NOMO-1 (cell line): ENCODE measurements around the gene LYST.
A peak's percentile ranks its signal among the peaks of the same experiment; 100 is the strongest.
"Not testable (repeated sequence)": the region's sequence is repeated elsewhere in the genome, so short reads cannot be mapped to it uniquely, and the experiment has no call there.

Experiments
- DNase-seq, 2 experiments: peaks; one replicate each; lab custom pipeline; 2025; ENCODE audit not compliant: unreplicated experiment in 2 of 2; lab: John Stamatoyannopoulos, UW

The LYST gene

DNA sequence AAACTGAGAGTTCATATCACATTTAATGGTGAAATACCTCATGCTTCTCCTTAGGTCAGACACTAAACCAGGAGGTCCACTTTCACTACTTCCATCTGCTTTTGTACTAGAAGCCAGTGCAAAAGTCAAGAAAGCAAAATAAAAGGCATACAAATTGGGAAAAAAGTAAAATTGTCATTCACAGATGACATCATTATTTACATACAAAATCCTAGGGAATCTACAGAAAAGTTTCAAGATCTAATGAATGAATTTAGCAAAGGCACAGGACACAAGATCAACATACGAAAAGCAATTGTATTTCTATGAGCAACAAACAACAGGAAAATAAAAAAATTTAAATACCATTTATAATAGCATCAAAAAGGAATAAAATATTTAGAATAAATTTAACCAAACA, 41.5 kb downstream of the LYST start:
- DNase-seq, result no peak

DNA sequence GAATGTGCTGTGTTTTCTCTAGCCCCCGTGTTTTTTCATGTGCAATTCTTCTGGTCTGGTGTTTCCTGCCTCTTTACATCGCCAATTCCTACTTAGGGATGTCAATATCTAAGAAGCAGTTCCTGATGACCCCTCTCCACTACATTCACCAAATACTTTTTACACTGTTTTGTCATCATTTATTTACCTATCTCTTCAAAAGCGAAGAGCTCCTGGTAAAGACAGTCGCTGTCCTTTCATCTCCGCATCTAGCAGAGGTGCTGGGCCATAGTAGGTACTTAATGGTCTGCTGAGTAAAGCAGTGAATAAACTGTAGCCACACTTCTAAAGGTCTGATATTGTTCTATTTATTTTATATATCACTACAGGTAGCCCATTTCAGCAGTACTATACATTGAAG, 43.0 kb downstream of the LYST start:
- DNase-seq, result no peak

DNA sequence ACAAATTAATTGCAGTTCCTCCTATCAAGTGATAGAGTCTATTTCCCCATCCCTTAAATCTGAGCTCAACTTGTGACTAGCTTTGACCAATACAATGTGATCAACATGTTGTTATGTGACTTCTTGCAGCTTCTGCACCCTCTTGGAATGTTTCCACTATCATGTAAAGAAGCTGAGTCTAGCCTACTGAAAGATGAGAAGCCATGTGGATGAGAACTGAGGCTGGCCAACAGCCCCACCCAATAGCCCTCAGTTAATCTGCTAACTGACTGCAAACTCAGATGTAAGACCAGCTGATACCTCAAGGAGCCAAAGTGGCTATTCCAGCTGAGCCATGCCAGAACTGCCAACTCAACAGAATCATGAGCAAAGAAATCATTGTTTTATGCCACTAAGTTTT, 44.0 kb downstream of the LYST start:
- no peak for DNase-seq

- DNase-seq, result no peak
Observed at GRCh38 chr1:235821361-235821981, 45.2 kb downstream of the LYST start.

DNA sequence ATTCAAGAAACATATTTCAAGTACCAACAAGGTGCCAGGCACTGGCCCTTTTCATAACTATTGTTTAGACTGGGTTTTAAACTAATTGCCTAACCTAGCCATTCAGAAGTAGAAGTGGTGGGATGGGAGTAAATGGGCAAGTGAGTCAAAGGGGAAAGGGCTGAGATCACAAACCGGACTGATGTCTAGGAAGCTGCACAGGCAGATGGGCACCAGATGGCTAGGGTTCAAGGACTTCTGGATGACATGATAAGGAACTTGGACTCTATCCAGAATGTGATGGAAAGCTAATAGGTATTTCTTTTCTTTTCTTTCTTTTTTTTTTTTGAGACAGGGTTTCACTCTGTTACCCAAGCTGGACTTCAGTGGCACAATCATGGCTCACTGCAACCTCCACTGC, 46.6 kb downstream of the LYST start:
- no peak for DNase-seq

DNA sequence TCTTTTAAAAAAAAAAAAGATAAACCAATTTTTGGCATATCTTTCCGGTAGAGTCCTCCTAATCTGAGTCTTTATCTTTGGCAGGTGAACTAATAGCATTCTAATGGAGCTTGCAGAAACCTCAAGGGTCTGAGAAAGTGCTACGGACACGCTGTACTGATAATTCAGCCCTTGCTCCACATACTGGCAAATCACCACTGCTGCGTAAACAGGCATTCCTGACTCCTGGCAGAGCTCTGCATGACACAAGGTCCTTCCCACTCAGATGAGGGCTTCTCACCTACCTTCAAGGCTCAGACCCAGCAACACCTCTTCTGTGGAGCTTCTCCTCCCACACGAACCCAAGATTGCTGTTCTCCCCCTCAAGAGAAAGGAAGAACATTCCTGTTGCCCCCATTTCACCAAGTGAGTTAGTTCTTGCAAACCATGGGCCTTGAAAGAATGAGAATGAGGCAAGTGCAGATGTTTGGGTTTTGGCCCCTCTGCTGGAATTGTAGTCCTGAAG, 48.0 kb downstream of the LYST start:
- no peak for DNase-seq

GRCh38 chr1:235817101-235817728, 49.5 kb downstream of the LYST start:
- DNase-seq, result no peak

- no peak for DNase-seq
Observed at GRCh38 chr1:235809688-235810397, 56.9 kb downstream of the LYST start.

GRCh38 chr1:235808223-235808622, 58.5 kb downstream of the LYST start:
- no peak for DNase-seq

GRCh38 chr1:235806123-235806522, 60.6 kb downstream of the LYST start:
- DNase-seq, result no peak

DNA sequence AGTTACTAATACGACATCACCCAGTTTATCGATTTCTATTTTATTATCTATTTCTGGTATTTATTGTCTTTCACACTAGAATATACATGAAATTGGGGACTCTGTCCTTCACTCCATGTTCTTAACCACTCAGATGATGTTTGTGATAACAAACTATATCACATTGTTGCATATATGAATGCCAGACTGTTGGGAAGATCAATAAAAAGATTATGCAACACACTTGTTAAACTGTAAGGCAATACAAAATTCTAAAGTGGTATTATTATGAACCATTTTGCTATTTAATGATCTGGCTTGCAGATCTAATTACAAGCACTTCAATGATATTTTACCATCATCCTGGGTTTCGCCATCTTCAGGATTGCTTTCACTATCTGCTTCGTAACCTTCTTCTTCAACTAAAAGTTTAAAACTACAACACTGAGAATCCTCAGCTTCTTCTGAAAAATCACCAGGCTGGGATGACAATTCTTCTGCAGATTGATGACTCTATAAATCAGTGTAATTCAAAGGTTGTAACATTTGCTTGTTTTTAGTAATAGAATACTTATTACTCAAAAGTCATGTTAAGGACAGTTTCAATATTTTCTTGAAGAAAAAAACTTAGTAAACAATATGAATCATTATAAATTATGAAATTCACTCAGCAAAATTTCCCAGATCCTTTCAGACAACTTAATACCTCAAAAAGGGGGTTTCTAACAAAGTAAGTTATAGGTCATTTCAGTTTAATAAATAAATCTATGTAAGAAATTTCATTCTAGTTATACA, 63.9 kb downstream of the LYST start:
- no peak for DNase-seq

DNA sequence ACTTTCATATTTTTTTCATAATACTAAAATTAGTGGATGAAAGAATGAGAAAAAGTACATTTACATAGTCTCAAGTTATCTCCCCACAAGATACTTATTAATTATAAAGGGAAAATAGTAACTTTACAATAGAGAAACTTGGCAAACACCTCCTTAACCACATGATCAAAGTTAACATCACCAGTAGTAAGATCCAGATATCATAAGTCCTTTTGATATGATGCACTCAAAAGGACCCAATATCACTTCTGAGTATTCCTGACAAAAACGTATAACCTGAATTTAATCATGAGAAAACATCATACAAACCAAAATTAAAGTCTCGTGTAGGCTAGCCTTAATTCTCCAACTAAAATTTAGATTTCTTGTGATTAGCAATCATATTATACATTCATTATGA, 67.4 kb downstream of the LYST start:
- DNase-seq, result no peak

DNA sequence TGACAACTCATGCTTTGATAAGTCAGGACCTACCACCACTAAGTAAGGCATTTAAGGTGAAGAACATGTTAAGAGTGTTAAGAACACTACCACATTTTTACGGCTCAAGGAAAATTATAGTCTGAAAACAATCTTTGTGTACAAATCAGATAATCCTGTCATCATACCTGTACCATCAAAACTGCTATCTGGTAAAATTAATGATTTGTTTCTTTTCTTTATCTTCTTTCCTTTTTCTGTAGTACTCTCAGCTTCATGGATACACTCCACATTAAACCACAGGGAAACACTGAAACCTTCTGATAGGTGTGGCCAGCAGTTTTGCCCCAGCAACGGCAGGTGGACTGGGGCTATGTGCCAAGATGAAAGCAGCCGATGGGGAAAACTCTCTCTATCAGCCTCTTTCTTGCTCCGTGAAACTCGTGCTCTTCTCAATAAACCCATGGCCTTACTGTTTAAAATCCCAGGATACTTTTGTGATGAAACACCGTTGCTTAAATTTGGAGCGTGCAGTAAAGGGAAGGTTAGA, 75.1 kb downstream of the LYST start:
- no peak for DNase-seq

- no peak for DNase-seq
Observed at GRCh38 chr1:235790123-235790522, 76.6 kb downstream of the LYST start.

DNA sequence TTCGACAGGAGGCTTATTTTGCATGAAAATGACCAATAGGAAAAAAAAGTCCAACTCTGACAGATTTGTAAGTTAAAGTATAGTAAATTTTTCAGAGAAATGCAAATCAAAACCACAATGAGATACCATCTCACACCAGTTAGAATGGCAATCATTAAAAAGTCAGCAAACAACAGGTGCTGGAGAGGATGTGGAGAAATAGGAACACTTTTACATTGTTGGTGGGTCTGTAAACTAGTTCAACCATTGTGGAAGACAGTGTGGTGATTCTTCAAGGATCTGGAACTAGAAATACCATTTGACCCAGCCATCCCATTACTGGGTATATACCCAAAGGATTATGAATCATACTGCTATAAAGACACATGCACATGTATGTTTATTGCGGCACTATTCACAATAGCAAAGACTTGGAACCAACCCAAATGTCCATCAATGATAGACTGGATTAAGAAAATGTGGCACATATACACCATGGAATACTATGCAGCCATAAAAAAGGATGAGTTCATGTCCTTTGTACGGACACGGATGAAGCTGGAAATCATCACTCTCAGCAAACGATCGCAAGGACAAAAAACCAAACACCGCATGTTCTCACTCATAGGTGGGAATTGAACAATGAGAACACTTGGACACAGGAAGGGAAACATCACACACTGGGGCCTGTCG, 80.3 kb downstream of the LYST start:
- not testable (repeated sequence) for DNase-seq

- DNase-seq, result no peak
Observed at GRCh38 chr1:235784950-235785349, 81.8 kb downstream of the LYST start.

- peak in 1 of 2 experiments; percentile 5 for DNase-seq
Observed at GRCh38 chr1:235783148-235783776, 83.4 kb downstream of the LYST start.

DNA sequence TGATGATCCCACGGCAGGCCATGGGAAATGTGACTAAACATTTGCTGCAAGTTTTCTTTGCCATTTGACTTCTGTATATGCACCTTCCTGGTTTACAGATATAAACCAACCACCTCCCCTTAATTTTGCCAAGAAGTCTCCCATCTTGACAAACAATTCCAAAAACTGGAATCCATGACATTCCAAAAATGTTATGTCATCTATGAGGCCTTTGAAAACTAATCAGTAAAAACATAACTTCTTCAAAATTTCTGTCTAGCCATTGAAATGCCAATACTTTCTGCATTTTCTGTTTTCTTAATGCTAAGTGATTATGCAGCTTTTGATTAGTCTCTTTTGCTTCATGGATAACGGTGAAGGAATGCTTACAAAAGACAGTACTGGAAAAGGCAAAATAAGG, 84.1 kb downstream of the LYST start:
- DNase-seq, result no peak

- no peak for DNase-seq
Observed at GRCh38 chr1:235781807-235782206, 84.9 kb downstream of the LYST start.

DNA sequence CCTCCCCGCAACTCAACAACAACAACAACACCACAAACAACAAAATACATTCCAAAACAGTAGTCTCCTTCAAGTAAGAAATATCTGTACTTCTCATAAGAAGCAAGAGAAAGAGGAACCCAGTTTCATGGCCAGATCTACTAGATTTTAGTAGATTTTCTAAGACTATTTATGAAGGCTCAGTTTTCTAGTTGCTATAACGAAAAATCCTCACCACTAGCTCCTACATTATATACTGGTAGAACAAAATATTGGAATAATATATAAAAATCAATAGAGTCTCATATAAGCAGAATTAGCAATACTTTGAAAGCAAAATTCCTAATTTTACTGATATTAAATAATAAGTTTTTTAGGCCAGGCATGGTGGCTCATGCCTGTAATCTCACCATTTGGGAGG, 86.9 kb downstream of the LYST start:
- no peak for DNase-seq
